ENCODE measurements around the gene YPEL2. TPM values are rescaled to one million over a fixed set of nuclear protein-coding genes. Genes with fewer than 3 reads are reported as not detected.
A peak's percentile ranks its signal among the peaks of the same experiment; 100 is the strongest.

The YPEL2 gene
- polyA plus RNA-seq, 4 donors: 8.6 to 35.1 (median 33.0) TPM

DNA sequence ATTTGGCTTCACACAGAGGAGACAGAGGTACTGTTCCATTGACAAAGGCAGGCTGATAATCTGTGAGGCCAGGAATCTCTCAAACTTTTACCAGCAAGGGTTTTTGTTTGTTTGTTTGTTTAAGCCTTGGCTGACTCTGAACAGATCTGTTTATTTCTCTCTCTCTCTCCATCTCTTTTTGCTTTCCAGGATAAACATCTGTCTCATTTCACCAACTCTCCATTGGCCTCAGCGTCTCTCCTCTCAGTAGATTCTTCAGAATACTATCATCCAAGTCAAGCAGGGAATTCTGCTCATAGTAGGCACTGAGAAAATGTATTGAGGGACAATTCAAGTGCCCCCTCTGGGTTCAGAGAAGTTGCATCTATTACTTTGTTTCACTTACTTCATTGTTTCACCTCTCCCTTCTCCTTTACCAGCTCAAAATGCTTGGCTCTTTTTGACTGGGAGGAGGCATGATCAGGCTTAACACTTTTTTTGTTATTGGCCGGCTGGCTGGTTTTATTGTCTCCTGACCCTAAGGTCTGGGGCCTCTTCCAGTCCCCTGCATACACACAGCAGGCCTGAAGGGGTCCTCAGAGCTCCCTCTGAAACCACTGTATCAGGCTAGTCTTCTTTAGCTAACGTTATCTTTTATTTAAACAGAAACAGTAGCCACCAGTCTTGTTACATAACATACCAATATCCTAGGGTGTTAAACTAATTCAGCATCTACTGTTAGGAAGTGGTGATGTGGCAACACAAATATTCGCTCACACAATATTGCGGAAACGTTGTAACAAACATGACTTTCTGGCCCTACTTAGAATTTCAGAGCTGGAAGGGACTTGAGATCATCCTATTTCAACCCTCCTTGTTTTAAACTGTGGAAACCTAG lies 2.0 kb upstream of the YPEL2 start:
- DNase-seq (ENCODE audit: low read depth in 4 of 4, low spot score in 3 of 4): peak in 3 of 4 donors; percentile 55 to 67 (median 63)

DNA sequence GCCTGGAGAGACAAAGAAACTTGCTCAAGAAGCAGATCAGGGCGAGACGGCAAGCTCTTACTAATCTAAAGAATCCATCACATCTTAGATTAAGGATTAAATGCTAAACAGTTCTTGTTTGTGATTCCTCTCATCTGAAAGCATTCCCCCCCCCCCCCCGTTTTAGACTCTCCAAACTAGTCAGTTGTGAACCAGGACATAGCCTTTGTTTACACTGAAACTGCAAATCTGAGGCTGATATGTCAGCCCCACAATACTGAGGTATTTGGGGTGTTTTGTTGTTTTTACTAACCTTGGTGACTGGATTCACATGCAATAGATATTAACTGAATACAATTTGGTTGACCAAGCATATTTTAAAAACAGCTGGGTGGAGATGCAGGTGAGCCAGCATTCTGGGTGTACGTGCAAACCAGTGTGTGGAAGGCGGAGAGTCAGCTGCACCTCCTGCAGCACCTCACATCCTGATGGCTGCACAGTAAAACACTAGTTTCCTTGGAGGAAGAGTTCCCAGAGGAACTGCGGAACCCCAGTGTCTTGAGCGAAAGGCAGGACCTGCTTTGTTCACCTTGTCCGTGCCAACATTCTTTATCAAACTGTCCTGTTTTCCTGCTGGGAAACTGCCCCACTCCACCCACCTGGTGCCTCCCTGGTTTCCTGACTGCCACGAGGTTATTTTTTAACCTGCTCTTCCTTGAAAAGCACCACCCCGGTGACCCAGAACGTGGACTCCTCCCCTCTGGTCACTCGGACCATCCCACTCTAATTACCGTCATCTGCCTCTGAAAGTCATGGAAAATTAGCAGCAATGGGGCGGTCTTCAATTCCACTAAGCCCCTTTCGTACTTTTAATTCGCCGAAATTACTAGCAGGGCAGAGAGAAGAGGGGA lies 1.2 kb upstream of the YPEL2 start:
- DNase-seq (ENCODE audit: low read depth in 4 of 4, low spot score in 3 of 4): peak in 1 of 4 donors; percentile 48

- DNase-seq (ENCODE audit: low read depth in 4 of 4, low spot score in 3 of 4): no peak
Measured at GRCh38 chr17:59331929-59332748, 684 bp downstream of the YPEL2 start.

- DNase-seq (ENCODE audit: low read depth in 4 of 4, low spot score in 3 of 4): no peak
Measured at GRCh38 chr17:59332749-59333377, 1.4 kb downstream of the YPEL2 start.

DNA sequence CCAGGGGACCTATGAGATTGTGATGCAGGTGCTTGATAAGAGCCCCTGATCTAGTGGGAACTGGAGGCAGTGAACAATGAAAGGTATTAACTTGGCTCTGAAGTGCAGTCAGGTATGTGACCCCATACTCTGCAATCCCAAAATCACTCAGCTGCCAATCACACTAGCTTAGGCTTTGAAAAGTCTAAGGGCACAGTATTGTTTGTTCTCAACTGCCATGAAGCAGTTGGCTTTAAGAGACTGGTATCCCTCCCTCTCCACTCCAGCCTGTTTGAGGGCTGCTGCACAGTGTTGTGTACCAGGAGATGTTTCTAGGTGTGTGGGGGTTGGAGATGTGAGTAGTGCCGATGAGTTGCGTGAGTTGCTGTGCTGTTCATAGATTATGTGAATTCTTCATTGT lies 2.4 kb downstream of the YPEL2 start:
- DNase-seq (ENCODE audit: low read depth in 4 of 4, low spot score in 3 of 4): no peak

GRCh38 chr17:59335685-59336084 lies 4.2 kb downstream of the YPEL2 start:
- DNase-seq (ENCODE audit: low read depth in 4 of 4, low spot score in 3 of 4): no peak

DNA sequence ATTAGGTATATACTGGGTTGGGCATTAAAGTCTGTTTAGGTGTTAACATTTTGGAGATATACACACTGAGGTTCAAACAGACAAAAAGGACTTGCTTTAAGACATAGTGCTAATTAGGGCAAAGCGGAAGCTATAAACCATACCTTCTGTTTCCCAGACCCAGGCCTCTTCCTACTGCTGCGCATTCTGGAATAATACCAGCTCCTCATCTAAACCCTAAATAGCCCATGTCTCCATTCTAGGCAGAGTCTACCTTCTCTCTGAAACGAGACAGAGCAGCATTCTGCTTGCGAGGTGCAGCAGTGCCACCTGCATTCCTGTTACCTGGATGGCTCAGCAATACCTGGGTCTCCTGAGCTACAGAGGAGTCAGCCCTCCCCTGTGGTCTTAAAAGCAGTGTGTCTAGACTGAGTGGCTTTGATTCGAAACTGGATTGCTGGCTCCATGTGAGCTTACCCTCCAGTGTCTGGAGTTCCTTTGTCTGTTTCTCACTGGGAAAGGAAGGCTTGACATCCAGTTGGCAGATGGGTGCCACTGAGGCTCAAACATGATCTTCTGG lies 6.4 kb downstream of the YPEL2 start:
- DNase-seq (ENCODE audit: low read depth in 4 of 4, low spot score in 3 of 4): no peak

GRCh38 chr17:59338498-59338897 lies 7.0 kb downstream of the YPEL2 start:
- no peak for DNase-seq (ENCODE audit: low read depth in 4 of 4, low spot score in 3 of 4)

GRCh38 chr17:59341922-59342321 lies 10.5 kb downstream of the YPEL2 start:
- no peak for DNase-seq (ENCODE audit: low read depth in 4 of 4, low spot score in 3 of 4)

GRCh38 chr17:59342681-59343131 lies 11.3 kb downstream of the YPEL2 start:
- no peak for DNase-seq (ENCODE audit: low read depth in 4 of 4, low spot score in 3 of 4)

- no peak for DNase-seq (ENCODE audit: low read depth in 4 of 4, low spot score in 3 of 4)
Measured at GRCh38 chr17:59345476-59345875, 14.0 kb downstream of the YPEL2 start.

DNA sequence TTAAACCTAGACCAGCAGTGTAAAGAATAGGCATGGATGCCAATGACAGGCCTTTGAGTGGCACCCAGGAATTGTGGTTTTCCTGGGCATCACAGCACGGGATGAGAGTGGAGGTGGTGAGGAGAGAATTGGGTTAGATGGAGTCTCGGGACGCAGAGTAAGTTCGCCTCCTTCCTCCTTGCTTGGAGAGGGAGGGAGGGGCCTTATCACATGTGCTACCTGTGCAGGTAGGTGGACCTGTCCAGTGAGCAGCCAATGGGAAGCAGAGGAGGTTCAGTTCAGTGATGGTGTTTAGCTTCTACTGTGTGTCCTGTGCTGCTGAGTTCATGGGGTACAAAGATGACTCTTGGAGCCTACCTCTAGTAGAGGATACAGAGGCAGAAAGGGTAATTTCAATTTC lies 14.9 kb downstream of the YPEL2 start:
- no peak for DNase-seq (ENCODE audit: low read depth in 4 of 4, low spot score in 3 of 4)

DNA sequence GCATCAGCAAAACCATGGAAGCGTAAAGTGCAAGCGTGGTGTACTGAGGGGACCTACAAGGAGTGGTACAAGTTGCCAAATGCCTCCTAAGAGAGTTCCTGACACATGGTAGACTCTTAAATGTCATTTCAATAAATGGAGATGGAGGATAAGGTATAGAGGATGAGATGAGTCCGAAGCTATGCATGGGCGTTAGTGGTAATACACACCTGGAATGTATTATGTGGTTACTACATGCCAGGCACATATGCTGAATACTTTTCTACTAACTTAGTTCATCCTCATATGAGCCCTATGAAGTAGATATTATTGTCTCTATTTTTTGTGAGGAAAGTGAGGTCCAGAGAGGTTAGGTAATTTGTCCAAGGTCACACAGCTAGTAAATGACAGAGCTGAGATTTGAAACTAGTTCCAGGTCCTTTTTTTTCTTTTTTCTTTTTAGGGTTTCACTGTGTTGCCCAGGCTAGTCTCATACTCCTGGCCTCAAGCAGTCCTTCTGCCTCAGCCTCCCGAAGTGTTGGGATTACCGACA lies 15.5 kb downstream of the YPEL2 start:
- DNase-seq (ENCODE audit: low read depth in 4 of 4, low spot score in 3 of 4): no peak

- DNase-seq (ENCODE audit: low read depth in 4 of 4, low spot score in 3 of 4): no peak
Measured at GRCh38 chr17:59347975-59348391, 16.5 kb downstream of the YPEL2 start.

GRCh38 chr17:59349178-59349577 lies 17.7 kb downstream of the YPEL2 start:
- DNase-seq (ENCODE audit: low read depth in 4 of 4, low spot score in 3 of 4): no peak

- DNase-seq (ENCODE audit: low read depth in 4 of 4, low spot score in 3 of 4): no peak
Measured at GRCh38 chr17:59353106-59353854, 21.8 kb downstream of the YPEL2 start.

- no peak for DNase-seq (ENCODE audit: low read depth in 4 of 4, low spot score in 3 of 4)
Measured at GRCh38 chr17:59353936-59354755, 22.7 kb downstream of the YPEL2 start.
